ENCODE results near the gene FAM181A.

Gene FAM181A

GRCh38 chr14:93960774-93961438, 33.8 kb downstream of the FAM181A start:
- in situ Hi-C loops (cut with HindIII; ENCODE audit: low sequenced_read_pairs) = loop anchor here (5.0 kb wide), 1 partner anchor 56 kb away; no protein-coding TSS in a partner anchor

- in situ Hi-C loops (cut with HindIII; ENCODE audit: low sequenced_read_pairs) = loop anchor here (5.0 kb wide), 1 partner anchor 56 kb away; no protein-coding TSS in a partner anchor
These were observed 34.5 kb downstream of the FAM181A start for GRCh38 chr14:93961620-93962019.

- in situ Hi-C loops (cut with HindIII; ENCODE audit: low sequenced_read_pairs) = loop anchor here (5.0 kb wide), 1 partner anchor 54 kb away; no protein-coding TSS in a partner anchor
These were observed 35.8 kb downstream of the FAM181A start for GRCh38 chr14:93962701-93963601.

DNA sequence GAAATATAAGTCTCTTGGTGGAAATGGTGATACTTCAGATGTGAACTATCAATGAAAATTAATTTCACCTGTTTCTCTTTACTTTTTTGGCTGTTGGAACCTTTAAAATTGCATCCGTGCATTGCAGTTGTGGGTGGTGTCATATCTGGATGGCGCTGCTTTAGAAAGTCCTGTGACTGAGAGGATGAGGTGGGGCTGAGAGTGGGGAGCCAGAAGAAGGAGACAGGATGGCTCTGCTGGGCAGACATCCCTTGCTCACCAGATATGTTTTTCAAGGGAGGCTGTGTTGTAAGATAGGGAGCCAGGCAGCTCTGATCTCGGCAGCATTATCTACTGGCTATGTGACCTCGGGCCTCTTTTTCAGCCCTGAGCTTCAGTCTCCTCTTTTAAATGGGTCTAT, 36.5 kb downstream of the FAM181A start:
- in situ Hi-C loops (cut with HindIII; ENCODE audit: low sequenced_read_pairs) = loop anchor here (5.0 kb wide), 1 partner anchor 54 kb away; no protein-coding TSS in a partner anchor

- in situ Hi-C loops (cut with HindIII; ENCODE audit: low sequenced_read_pairs) = loop anchor here (5.0 kb wide), 1 partner anchor 53 kb away; no protein-coding TSS in a partner anchor
These were observed 37.1 kb downstream of the FAM181A start for GRCh38 chr14:93964281-93964680.

DNA sequence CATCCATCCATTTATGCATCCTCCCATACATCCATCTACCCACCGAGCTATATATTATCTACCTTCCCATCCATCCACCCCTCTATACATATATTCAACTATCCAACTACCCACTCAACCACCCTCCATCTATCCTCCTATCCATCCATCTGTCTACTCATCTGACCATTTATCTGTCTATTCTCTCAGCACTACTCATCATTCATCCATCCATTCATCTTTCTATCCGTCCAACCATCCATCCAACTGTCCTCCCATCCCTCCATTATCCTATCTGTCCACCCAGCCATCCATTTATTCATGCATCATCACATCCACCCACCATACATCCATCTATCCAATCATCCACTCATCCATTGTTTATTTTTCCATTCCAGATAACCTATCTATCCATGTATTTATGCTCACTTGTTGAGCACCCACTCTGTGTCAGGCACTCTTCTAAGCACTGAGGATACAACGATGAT, 37.7 kb downstream of the FAM181A start:
- in situ Hi-C loops (cut with HindIII; ENCODE audit: low sequenced_read_pairs) = loop anchor here (5.0 kb wide), 1 partner anchor 52 kb away; no protein-coding TSS in a partner anchor

- in situ Hi-C loops (cut with HindIII; ENCODE audit: low sequenced_read_pairs) = no loop called here
These were observed 38.2 kb downstream of the FAM181A start for GRCh38 chr14:93965287-93965821.

- in situ Hi-C loops (cut with HindIII; ENCODE audit: low sequenced_read_pairs) = no loop called here
These were observed 38.9 kb downstream of the FAM181A start for GRCh38 chr14:93965946-93966474.

- in situ Hi-C loops (cut with HindIII; ENCODE audit: low sequenced_read_pairs) = no loop called here
These were observed 40.6 kb downstream of the FAM181A start for GRCh38 chr14:93967637-93968250.

GRCh38 chr14:93969082-93969828, 42.1 kb downstream of the FAM181A start:
- in situ Hi-C loops (cut with HindIII; ENCODE audit: low sequenced_read_pairs) = no loop called here

DNA sequence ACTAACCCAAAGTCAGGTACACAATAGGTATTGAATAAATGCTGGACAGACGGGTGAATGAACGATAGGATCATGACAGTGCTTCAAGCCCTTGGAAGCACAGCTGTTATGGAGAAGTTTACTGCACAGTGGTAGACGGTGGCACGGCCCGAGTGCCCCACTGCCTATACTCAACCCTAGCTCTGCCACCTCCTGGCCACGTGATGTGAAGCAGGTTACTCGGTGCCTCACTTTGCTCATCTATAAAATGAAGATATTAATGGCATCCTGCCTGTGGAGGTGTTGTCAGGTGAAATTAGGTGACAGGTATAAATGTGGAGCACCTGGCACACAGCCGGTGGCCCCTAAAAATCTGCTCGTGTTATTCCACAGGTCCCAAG, 43.4 kb downstream of the FAM181A start:
- in situ Hi-C loops (cut with HindIII; ENCODE audit: low sequenced_read_pairs) = no loop called here

DNA sequence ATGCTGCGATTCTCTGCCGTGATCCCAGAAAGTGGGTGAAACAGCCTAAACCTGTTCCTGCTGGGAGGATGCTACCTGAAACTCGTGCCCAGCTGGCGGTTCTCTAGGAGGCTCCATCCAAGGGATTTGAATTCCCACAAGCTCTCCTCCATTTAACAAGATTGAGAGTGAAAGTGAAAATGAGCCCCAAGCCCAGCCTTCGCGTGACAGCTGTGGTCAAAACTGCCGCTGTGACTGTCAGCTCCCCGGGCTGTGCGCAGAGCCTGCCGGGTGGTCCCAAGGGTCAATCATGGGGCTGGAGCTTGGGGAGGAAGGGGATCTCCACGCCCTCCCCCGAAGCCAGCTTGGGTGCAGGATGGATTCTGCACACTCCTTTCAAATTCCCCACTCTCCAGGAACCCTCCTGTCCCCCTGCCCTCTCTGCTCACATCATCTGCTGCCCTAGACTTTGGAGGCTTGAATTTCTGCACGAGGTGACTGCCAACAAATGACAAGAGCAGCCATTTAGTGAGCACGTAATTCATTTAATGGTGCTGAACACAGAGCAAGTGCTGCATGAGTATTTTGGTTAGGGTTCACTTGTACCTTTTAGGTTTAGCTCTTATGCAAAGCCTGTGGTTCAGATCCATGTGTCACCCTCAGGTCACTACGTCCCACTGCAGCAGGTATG, 44.0 kb downstream of the FAM181A start:
- in situ Hi-C loops (cut with HindIII; ENCODE audit: low sequenced_read_pairs) = no loop called here

DNA sequence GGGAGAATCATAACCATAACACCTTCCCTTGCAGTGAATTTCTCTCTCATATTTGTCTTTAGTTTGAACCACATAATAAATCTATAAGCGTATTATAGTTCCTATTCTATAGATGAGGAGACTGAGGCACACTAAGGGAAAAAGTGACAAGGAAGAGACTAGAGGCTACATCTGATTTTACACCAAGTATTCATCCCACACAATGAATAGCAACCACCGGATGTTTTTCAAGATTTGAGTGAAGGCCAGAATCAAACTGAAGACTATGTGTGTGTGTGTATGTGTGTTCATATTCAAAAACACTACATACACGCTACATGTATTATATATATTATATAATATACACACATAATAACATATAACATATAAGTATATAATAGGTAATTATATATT, 44.5 kb downstream of the FAM181A start:
- in situ Hi-C loops (cut with HindIII; ENCODE audit: low sequenced_read_pairs) = no loop called here

GRCh38 chr14:93972618-93973205, 45.6 kb downstream of the FAM181A start:
- in situ Hi-C loops (cut with HindIII; ENCODE audit: low sequenced_read_pairs) = no loop called here

DNA sequence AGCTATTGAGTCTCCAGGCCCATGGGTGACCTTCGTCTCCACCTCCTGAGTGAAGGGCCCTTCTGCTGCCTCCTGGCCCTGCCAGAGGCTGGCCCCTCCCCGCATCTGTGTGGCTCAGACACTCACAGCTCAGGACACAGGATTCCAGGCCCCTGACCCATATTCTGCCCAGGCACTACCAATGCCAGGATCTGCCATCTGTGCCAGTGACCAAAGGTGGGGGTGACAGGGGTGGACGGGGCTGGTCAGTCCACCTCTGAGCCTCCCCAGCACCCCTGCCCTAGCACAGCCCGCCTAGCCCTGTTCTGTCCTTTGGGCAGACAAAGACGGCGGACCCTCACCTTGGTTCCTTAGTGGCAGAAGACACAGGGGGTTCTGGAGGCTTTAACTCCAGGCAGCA, 46.5 kb downstream of the FAM181A start:
- in situ Hi-C loops (cut with HindIII; ENCODE audit: low sequenced_read_pairs) = no loop called here

DNA sequence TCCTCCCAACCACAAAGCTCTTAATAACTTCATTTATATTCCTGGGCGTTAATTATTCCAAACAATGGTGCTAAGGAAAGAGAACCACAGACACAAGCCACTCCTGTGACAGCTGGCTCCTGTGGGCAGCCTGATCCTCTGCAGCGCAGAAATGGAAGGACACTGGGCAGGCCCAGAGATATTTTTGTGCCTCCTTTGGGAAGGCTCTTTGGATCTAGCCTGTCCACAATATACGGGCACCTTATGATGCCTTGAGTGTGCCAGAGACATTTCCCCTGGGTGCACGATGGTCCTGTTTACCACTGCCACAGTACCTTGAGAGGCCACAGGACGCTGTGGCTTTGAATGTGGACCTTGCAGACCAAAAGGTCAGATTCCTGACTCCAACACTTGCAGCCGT, 47.2 kb downstream of the FAM181A start:
- in situ Hi-C loops (cut with HindIII; ENCODE audit: low sequenced_read_pairs) = no loop called here

DNA sequence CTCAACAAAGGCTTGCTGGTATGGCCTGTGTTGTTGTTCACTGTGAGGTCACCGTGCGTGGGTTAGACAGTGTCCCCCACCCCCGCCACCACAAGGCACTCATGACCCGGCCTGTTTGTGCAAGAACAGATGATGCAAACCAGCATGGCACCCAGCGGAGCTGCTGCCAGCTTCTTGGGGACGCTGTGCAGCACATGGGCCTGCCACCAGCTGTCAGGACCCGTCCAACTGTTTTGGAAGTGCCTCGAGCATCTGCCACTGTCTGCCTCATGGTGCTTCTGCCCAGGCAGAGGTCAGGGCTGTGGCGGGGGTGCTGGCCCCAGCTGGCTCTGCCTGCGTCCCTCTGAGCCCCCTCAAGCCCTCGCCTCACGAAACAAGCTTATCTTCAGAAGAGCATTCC, 47.7 kb downstream of the FAM181A start:
- in situ Hi-C loops (cut with HindIII; ENCODE audit: low sequenced_read_pairs) = no loop called here

- in situ Hi-C loops (cut with HindIII; ENCODE audit: low sequenced_read_pairs) = no loop called here
These were observed 48.8 kb downstream of the FAM181A start for GRCh38 chr14:93975791-93976476.

All from endothelial cell of hepatic sinusoid (primary cell).